GM23338 (cell line): Measurements from ENCODE around the gene EGFR. TPM values are rescaled to one million over a fixed set of nuclear protein-coding genes. Genes with fewer than 3 reads are reported as not detected.

Source experiments
- ATAC-seq: fragments of 200-7000 bp; cut with Tn5 transposase; 3 replicates; pipeline ENCODE4 v1.9.1; 2020
- DNase-seq: peaks from one replicate; pipeline ENCODE4 v3.0.0-alpha.2; 2015; ENCODE audit warnings: low spot score
- H2AFZ ChIP-seq: fragments of 200-600 bp; sonication (generic); 2 replicates; pipeline ENCODE4 v1.8.0; 2016; ENCODE audit warnings: antibody characterized with exemption, mild to moderate bottlenecking, moderate library complexity
- H3F3A ChIP-seq: fragments of 200-600 bp; sonication (generic); replicated peaks from 2 replicates; pipeline ENCODE4 v1.8.0; 2017; ENCODE audit warnings: antibody characterized with exemption, mixed run types, low read depth
- H3K27ac ChIP-seq: fragments of 200-600 bp; sonication (generic); 2 replicates; pipeline ENCODE4 v1.6.1; 2016; ENCODE audit warnings: low read depth
- H3K27me3 ChIP-seq: fragments of 200-600 bp; sonication (generic); 2 replicates; pipeline ENCODE4 v1.8.0; 2016; ENCODE audit warnings: mild to moderate bottlenecking, mixed run types, moderate library complexity; ENCODE audit not compliant: insufficient read depth
- H3K36me3 ChIP-seq: fragments of 200-600 bp; sonication (generic); 2 replicates; pipeline ENCODE4 v1.8.0; 2016; ENCODE audit warnings: mild to moderate bottlenecking; ENCODE audit not compliant: insufficient read depth
- H3K4me1 ChIP-seq: fragments of 200-600 bp; sonication (generic); 2 replicates; pipeline ENCODE4 v1.8.0; 2016; ENCODE audit warnings: mild to moderate bottlenecking, moderate library complexity; ENCODE audit not compliant: insufficient read depth
- H3K4me2 ChIP-seq: fragments of 200-600 bp; sonication (generic); 2 replicates; pipeline ENCODE4 v1.7.1; 2017; ENCODE audit warnings: mixed run types
- H3K4me3 ChIP-seq: fragments of 200-600 bp; sonication (generic); 2 replicates; pipeline ENCODE4 v1.6.1; 2016; ENCODE audit warnings: mixed run types
- H3K79me2 ChIP-seq: fragments of 200-600 bp; sonication (generic); replicated peaks from 2 replicates; pipeline ENCODE4 v1.8.0; 2017; ENCODE audit warnings: mild to moderate bottlenecking; ENCODE audit not compliant: insufficient read depth
- H3K9me2 ChIP-seq: fragments of 200-600 bp; sonication (generic); 2 replicates; pipeline ENCODE4 v1.8.0; 2017; ENCODE audit not compliant: insufficient read depth
- H4K20me1 ChIP-seq: fragments of 200-600 bp; sonication (generic); replicated peaks from 2 replicates; pipeline ENCODE4 v1.8.0; 2017; ENCODE audit warnings: mild to moderate bottlenecking; ENCODE audit not compliant: insufficient read depth
- H3K27ac Mint-ChIP-seq: 2 replicates; pipeline ENCODE4 v1.8.0; 2020; ENCODE audit warnings: inconsistent platforms, mild to moderate bottlenecking, moderate library complexity, mixed read lengths
- H3K27me3 Mint-ChIP-seq: 3 replicates; pipeline ENCODE4 v1.8.0; 2022; ENCODE audit warnings: low read depth, mild to moderate bottlenecking, moderate library complexity, mixed read lengths, inconsistent platforms; ENCODE audit not compliant: insufficient read depth, poor library complexity
- H3K36me3 Mint-ChIP-seq: 3 replicates; pipeline ENCODE4 v1.8.0; 2021; ENCODE audit warnings: low read depth, mild to moderate bottlenecking, inconsistent platforms, moderate library complexity, mixed read lengths
- H3K4me1 Mint-ChIP-seq: 3 replicates; pipeline ENCODE4 v1.8.0; 2020; ENCODE audit warnings: mild to moderate bottlenecking, inconsistent platforms, mixed read lengths
- H3K4me3 Mint-ChIP-seq: 3 replicates; pipeline ENCODE4 v1.8.0; 2021; ENCODE audit warnings: moderate library complexity, mild to moderate bottlenecking, inconsistent platforms, mixed read lengths
- H3K9me3 Mint-ChIP-seq: 3 replicates; pipeline ENCODE4 v1.8.0; 2020; ENCODE audit warnings: moderate library complexity, mild to moderate bottlenecking, inconsistent platforms, mixed read lengths
- CREB1 ChIP-seq: fragments of 250-450 bp; sonication (Bioruptor Pico); IDR thresholded peaks from 2 replicates; pipeline ENCODE4 v1.5.0; 2020; ENCODE audit warnings: low read depth, mild to moderate bottlenecking, moderate library complexity
- EZH2 ChIP-seq: fragments of 200-600 bp; sonication (generic); IDR thresholded peaks from one replicate; pipeline ENCODE4 v1.8.0; 2017; ENCODE audit warnings: antibody characterized with exemption, mild to moderate bottlenecking, low read depth; ENCODE audit not compliant: unreplicated experiment
- EZH2phosphoT487 ChIP-seq: fragments of 200-600 bp; sonication (generic); IDR thresholded peaks from one replicate; pipeline ENCODE4 v1.8.1; 2018; ENCODE audit warnings: antibody characterized with exemption; ENCODE audit not compliant: unreplicated experiment
- JUNB ChIP-seq: IDR thresholded peaks from one replicate; pipeline ENCODE4 v1.6.1; 2016; ENCODE audit warnings: antibody characterized with exemption; ENCODE audit not compliant: unreplicated experiment
- NANOG ChIP-seq: IDR thresholded peaks from 2 replicates; pipeline ENCODE4 v1.6.1; 2016; ENCODE audit warnings: antibody characterized with exemption, borderline replicate concordance
- POLR2AphosphoS5 ChIP-seq: IDR thresholded peaks from 2 replicates; pipeline ENCODE4 v1.6.1; 2016; ENCODE audit warnings: antibody characterized with exemption, low read depth
- STAT1 ChIP-seq: IDR thresholded peaks from one replicate; pipeline ENCODE4 v1.6.1; 2016; ENCODE audit warnings: antibody characterized with exemption; ENCODE audit not compliant: unreplicated experiment
- ZNF114 ChIP-seq: fragments of 250-450 bp; sonication (Bioruptor Pico); IDR thresholded peaks from 2 replicates; pipeline ENCODE4 v1.5.0; 2020; ENCODE audit warnings: mild to moderate bottlenecking, moderate library complexity
- ZNF331 ChIP-seq: fragments of 250-450 bp; sonication (Bioruptor Pico); IDR thresholded peaks from 2 replicates; pipeline ENCODE4 v1.5.0; 2020; ENCODE audit warnings: low read depth, mild to moderate bottlenecking, moderate library complexity
- polyA plus RNA-seq: library from polyadenylated mRNA; unstranded; fragments of >200 nt; fragmentation: Nextera tagmentation; extraction: Ambion mirVana; gene quantifications from 2 replicates; pipeline ENCODE4 v1.2.1, GENCODE V29; 2016
- total RNA-seq: library from RNA; depleted of rRNA; stranded (reverse); fragments of >200 nt; shearing (Covaris generic); gene quantifications from 2 replicates; pipeline ENCODE4 v1.2.3, GENCODE V29; 2014
- TF ChIP-seq, protein P1 (sequence below), 2 experiments: fragments of 200-600 bp in 1 of 2; sonication (generic) in 1 of 2; conservative IDR thresholded peaks; 2 replicates each; pipeline versions ENCODE4 v1.5.1 to v1.6.1; 2016 to 2017; ENCODE audit warnings: antibody characterized with exemption in 2 of 2, low read depth in 2 of 2, mild to moderate bottlenecking in 2 of 2, moderate library complexity in 1 of 2
- TF ChIP-seq, protein P2 (sequence below): IDR thresholded peaks from one replicate; pipeline ENCODE4 v1.6.1; 2018; ENCODE audit warnings: antibody characterized with exemption; ENCODE audit not compliant: unreplicated experiment
- TF ChIP-seq, protein P3 (sequence below): IDR thresholded peaks from 2 replicates; pipeline ENCODE4 v1.6.1; 2016; ENCODE audit warnings: antibody characterized with exemption
- TF ChIP-seq, protein P4 (sequence below): fragments of 250-450 bp; sonication (Bioruptor Pico); IDR thresholded peaks from 2 replicates; pipeline ENCODE4 v1.5.0; 2020; ENCODE audit warnings: mild to moderate bottlenecking, moderate library complexity

Gene EGFR
- total and polyA plus RNA-seq, 2 experiments from 2014 or later: 1.5 to 4.5 TPM

DNA sequence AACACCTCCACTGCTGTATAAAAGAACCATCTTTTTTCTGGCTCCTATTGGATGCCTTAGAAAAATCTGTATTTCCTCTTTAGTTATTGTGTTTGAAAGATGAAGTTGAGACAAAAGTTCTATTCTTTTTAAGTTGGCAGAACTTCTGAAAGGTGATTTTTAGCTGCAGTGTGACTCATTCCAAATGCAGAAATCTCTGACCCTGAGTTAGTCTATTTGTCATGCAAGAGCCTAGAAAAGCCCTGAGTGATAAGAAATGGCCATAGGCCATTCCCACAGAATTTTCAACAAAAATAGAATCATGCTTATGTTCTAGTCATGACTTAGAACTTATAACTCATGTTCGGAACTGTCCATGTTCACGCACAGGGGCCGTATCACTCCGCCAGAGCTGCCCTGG is 89.1 kb downstream of the EGFR start:
- Histone ChIP-seq H3K9me2 (0 out of 2 replicates have a peak, but pooled peaks cover 5% of the 10 kb centered on the region), H3K4me1 (peaks cover 39% of the 10 kb centered on the region), H3K79me2 (no peaks in the 10 kb centered on the region), H3K4me3 (no peak overlapping the region), H2AFZ (no peak overlapping the region), H3F3A (no peaks in the 10 kb centered on the region), H3K4me2 (no peak overlapping the region), H4K20me1 (no peaks in the 10 kb centered on the region), H3K27me3 (no peaks in the 10 kb centered on the region), H3K27ac (no peak overlapping the region), H3K36me3 (no peaks in the 10 kb centered on the region)
- Mint-ChIP-seq H3K27ac (no peak overlapping the region; the same call in 1 of the 2 replicates), H3K27me3 (peaks cover 5% of the 10 kb centered on the region), H3K9me3 (no peaks in the 10 kb centered on the region), H3K4me3 (no peak overlapping the region), H3K4me1 (peaks cover 39% of the 10 kb centered on the region), H3K36me3 (no peaks in the 10 kb centered on the region)
- TF ChIP-seq ZNF331 (CRISPR knock-in tag): no peak
- TF ChIP-seq, protein P1, sequence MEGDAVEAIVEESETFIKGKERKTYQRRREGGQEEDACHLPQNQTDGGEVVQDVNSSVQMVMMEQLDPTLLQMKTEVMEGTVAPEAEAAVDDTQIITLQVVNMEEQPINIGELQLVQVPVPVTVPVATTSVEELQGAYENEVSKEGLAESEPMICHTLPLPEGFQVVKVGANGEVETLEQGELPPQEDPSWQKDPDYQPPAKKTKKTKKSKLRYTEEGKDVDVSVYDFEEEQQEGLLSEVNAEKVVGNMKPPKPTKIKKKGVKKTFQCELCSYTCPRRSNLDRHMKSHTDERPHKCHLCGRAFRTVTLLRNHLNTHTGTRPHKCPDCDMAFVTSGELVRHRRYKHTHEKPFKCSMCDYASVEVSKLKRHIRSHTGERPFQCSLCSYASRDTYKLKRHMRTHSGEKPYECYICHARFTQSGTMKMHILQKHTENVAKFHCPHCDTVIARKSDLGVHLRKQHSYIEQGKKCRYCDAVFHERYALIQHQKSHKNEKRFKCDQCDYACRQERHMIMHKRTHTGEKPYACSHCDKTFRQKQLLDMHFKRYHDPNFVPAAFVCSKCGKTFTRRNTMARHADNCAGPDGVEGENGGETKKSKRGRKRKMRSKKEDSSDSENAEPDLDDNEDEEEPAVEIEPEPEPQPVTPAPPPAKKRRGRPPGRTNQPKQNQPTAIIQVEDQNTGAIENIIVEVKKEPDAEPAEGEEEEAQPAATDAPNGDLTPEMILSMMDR (conservative IDR thresholded peaks at IDR 0.05; ENCODE audit: low read depth in 2 of 2): no peak
- no peak for TF ChIP-seq EZH2phosphoT487
- no peak for TF ChIP-seq NANOG
- TF ChIP-seq, protein P2, sequence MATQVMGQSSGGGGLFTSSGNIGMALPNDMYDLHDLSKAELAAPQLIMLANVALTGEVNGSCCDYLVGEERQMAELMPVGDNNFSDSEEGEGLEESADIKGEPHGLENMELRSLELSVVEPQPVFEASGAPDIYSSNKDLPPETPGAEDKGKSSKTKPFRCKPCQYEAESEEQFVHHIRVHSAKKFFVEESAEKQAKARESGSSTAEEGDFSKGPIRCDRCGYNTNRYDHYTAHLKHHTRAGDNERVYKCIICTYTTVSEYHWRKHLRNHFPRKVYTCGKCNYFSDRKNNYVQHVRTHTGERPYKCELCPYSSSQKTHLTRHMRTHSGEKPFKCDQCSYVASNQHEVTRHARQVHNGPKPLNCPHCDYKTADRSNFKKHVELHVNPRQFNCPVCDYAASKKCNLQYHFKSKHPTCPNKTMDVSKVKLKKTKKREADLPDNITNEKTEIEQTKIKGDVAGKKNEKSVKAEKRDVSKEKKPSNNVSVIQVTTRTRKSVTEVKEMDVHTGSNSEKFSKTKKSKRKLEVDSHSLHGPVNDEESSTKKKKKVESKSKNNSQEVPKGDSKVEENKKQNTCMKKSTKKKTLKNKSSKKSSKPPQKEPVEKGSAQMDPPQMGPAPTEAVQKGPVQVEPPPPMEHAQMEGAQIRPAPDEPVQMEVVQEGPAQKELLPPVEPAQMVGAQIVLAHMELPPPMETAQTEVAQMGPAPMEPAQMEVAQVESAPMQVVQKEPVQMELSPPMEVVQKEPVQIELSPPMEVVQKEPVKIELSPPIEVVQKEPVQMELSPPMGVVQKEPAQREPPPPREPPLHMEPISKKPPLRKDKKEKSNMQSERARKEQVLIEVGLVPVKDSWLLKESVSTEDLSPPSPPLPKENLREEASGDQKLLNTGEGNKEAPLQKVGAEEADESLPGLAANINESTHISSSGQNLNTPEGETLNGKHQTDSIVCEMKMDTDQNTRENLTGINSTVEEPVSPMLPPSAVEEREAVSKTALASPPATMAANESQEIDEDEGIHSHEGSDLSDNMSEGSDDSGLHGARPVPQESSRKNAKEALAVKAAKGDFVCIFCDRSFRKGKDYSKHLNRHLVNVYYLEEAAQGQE: no peak
- TF ChIP-seq STAT1: no peak
- no peak for TF ChIP-seq EZH2
- TF ChIP-seq ZNF114: no peak
- TF ChIP-seq, protein P3, sequence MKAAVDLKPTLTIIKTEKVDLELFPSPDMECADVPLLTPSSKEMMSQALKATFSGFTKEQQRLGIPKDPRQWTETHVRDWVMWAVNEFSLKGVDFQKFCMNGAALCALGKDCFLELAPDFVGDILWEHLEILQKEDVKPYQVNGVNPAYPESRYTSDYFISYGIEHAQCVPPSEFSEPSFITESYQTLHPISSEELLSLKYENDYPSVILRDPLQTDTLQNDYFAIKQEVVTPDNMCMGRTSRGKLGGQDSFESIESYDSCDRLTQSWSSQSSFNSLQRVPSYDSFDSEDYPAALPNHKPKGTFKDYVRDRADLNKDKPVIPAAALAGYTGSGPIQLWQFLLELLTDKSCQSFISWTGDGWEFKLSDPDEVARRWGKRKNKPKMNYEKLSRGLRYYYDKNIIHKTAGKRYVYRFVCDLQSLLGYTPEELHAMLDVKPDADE: no peak
- TF ChIP-seq POLR2AphosphoS5: no peak
- TF ChIP-seq, protein P4, sequence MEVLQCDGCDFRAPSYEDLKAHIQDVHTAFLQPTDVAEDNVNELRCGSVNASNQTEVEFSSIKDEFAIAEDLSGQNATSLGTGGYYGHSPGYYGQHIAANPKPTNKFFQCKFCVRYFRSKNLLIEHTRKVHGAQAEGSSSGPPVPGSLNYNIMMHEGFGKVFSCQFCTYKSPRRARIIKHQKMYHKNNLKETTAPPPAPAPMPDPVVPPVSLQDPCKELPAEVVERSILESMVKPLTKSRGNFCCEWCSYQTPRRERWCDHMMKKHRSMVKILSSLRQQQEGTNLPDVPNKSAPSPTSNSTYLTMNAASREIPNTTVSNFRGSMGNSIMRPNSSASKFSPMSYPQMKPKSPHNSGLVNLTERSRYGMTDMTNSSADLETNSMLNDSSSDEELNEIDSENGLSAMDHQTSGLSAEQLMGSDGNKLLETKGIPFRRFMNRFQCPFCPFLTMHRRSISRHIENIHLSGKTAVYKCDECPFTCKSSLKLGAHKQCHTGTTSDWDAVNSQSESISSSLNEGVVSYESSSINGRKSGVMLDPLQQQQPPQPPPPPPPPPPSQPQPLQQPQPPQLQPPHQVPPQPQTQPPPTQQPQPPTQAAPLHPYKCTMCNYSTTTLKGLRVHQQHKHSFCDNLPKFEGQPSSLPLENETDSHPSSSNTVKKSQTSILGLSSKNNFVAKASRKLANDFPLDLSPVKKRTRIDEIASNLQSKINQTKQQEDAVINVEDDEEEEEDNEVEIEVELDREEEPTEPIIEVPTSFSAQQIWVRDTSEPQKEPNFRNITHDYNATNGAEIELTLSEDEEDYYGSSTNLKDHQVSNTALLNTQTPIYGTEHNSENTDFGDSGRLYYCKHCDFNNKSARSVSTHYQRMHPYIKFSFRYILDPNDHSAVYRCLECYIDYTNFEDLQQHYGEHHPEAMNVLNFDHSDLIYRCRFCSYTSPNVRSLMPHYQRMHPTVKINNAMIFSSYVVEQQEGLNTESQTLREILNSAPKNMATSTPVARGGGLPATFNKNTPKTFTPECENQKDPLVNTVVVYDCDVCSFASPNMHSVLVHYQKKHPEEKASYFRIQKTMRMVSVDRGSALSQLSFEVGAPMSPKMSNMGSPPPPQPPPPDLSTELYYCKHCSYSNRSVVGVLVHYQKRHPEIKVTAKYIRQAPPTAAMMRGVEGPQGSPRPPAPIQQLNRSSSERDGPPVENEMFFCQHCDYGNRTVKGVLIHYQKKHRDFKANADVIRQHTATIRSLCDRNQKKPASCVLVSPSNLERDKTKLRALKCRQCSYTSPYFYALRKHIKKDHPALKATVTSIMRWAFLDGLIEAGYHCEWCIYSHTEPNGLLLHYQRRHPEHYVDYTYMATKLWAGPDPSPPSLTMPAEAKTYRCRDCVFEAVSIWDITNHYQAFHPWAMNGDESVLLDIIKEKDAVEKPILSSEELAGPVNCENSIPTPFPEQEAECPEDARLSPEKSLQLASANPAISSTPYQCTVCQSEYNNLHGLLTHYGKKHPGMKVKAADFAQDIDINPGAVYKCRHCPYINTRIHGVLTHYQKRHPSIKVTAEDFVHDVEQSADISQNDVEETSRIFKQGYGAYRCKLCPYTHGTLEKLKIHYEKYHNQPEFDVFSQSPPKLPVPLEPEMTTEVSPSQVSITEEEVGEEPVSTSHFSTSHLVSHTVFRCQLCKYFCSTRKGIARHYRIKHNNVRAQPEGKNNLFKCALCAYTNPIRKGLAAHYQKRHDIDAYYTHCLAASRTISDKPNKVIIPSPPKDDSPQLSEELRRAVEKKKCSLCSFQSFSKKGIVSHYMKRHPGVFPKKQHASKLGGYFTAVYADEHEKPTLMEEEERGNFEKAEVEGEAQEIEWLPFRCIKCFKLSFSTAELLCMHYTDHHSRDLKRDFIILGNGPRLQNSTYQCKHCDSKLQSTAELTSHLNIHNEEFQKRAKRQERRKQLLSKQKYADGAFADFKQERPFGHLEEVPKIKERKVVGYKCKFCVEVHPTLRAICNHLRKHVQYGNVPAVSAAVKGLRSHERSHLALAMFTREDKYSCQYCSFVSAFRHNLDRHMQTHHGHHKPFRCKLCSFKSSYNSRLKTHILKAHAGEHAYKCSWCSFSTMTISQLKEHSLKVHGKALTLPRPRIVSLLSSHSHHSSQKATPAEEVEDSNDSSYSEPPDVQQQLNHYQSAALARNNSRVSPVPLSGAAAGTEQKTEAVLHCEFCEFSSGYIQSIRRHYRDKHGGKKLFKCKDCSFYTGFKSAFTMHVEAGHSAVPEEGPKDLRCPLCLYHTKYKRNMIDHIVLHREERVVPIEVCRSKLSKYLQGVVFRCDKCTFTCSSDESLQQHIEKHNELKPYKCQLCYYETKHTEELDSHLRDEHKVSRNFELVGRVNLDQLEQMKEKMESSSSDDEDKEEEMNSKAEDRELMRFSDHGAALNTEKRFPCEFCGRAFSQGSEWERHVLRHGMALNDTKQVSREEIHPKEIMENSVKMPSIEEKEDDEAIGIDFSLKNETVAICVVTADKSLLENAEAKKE: no peak
- no peak for TF ChIP-seq CREB1 (CRISPR knock-in tag)
- TF ChIP-seq JUNB: no peak
- DNase-seq: no peak
- ATAC-seq: no peak
